EH (cell line): ENCODE data around the gene SMURF2.
"Not testable (repeated sequence)": the region's sequence is repeated elsewhere in the genome, so short reads cannot be mapped to it uniquely, and the experiment has no call there.

Experiments
- DNase-seq: peaks from one replicate; pipeline ENCODE4 v3.0.0-alpha.2; 2015; ENCODE audit warnings: low read depth

The SMURF2 gene

GRCh38 chr17:64661976-64662773 is at the start of gene SMURF2:
SMURF2 (minus strand) TSS chr17:64662307; CDS start chr17:64661880, 427 bp downstream.
- DNase-seq = peak; percentile 80

- no peak for DNase-seq
These were observed 47.4 kb upstream of the SMURF2 start for GRCh38 chr17:64709481-64709880.

GRCh38 chr17:64707050-64707591 is 45.0 kb upstream of the SMURF2 start:
- DNase-seq = peak; percentile 100

- DNase-seq = peak; percentile 70
These were observed 44.3 kb upstream of the SMURF2 start for GRCh38 chr17:64706224-64707049.

- no peak for DNase-seq
These were observed 40.7 kb upstream of the SMURF2 start for GRCh38 chr17:64702815-64703214.

- peak; percentile 69 for DNase-seq
These were observed 36.6 kb upstream of the SMURF2 start for GRCh38 chr17:64698725-64699124.

GRCh38 chr17:64694207-64694606 is 32.1 kb upstream of the SMURF2 start:
- peak; percentile 84 for DNase-seq

GRCh38 chr17:64692187-64692586 is 30.1 kb upstream of the SMURF2 start:
- DNase-seq = no peak

- DNase-seq = no peak
These were observed 27.0 kb upstream of the SMURF2 start for GRCh38 chr17:64689106-64689505.

GRCh38 chr17:64688481-64688880 is 26.4 kb upstream of the SMURF2 start:
- no peak for DNase-seq

GRCh38 chr17:64687961-64688360 is 25.9 kb upstream of the SMURF2 start:
- peak; percentile 86 for DNase-seq

- no peak for DNase-seq
These were observed 25.3 kb upstream of the SMURF2 start for GRCh38 chr17:64687376-64687775.

- no peak for DNase-seq
These were observed 24.6 kb upstream of the SMURF2 start for GRCh38 chr17:64686705-64687104.

- DNase-seq = no peak
These were observed 23.6 kb upstream of the SMURF2 start for GRCh38 chr17:64685705-64686104.

- peak; percentile 56 for DNase-seq
These were observed 21.7 kb upstream of the SMURF2 start for GRCh38 chr17:64683796-64684195.

GRCh38 chr17:64682261-64683181 is 20.4 kb upstream of the SMURF2 start:
- peak; percentile 84 for DNase-seq

GRCh38 chr17:64679710-64680216 is 17.7 kb upstream of the SMURF2 start:
- DNase-seq = peak; percentile 99

- no peak for DNase-seq
These were observed 14.7 kb upstream of the SMURF2 start for GRCh38 chr17:64676763-64677162.

- DNase-seq = not testable (repeated sequence)
These were observed 8.9 kb upstream of the SMURF2 start for GRCh38 chr17:64670843-64671590.

GRCh38 chr17:64667807-64668721 is 6.0 kb upstream of the SMURF2 start:
- DNase-seq = peak; percentile 90
